HepG2 (cell line): ENCODE results near the gene GPD1. TPM values are rescaled to one million over a fixed set of nuclear protein-coding genes. Genes with fewer than 3 reads are reported as not detected.

Experiments
- AKAP8 ChIP-seq: sonication (generic); formaldehyde crosslinking; IDR thresholded peaks from 2 replicates; pipeline ENCODE4 v1.5.1; 2020; ENCODE audit warnings: mild to moderate bottlenecking, missing genetic modification reagents
- ATF3 ChIP-seq: sonication (generic); formaldehyde crosslinking; IDR thresholded peaks from 2 replicates; pipeline ENCODE4 v1.4.0; 2020; ENCODE audit warnings: missing genetic modification reagents
- BRF2 ChIP-seq: sonication (generic); formaldehyde crosslinking; IDR thresholded peaks from 2 replicates; pipeline ENCODE4 v1.8.1; 2022; ENCODE audit warnings: mild to moderate bottlenecking, missing genetic modification reagents
- CBFB ChIP-seq: sonication (generic); formaldehyde crosslinking; IDR thresholded peaks from 2 replicates; pipeline ENCODE4 v1.4.0; 2020; ENCODE audit warnings: missing genetic modification reagents
- CBX5 ChIP-seq: sonication (generic); formaldehyde crosslinking; IDR thresholded peaks from 2 replicates; pipeline ENCODE4 v1.4.0; 2020; ENCODE audit warnings: missing genetic modification reagents, borderline replicate concordance
- FOXK1 ChIP-seq: sonication (generic); formaldehyde crosslinking; IDR thresholded peaks from 2 replicates; pipeline ENCODE4 v1.4.0; 2020; ENCODE audit warnings: low read depth, missing genetic modification reagents, borderline replicate concordance
- HMGA1 ChIP-seq: sonication (generic); formaldehyde crosslinking; conservative IDR thresholded peaks from 2 replicates; pipeline ENCODE4 v1.4.0; 2020; ENCODE audit warnings: missing genetic modification reagents
- HNRNPUL1 ChIP-seq: fragments of 200-400 bp; formaldehyde crosslinking; IDR thresholded peaks from 2 replicates; pipeline ENCODE4 v1.6.1; 2017; ENCODE audit warnings: low read depth, mild to moderate bottlenecking, low read length, moderate library complexity
- ISX ChIP-seq: sonication (generic); formaldehyde crosslinking; conservative IDR thresholded peaks from 2 replicates; pipeline ENCODE4 v1.5.0; 2020; ENCODE audit warnings: missing genetic modification reagents
- NBN ChIP-seq: fragments of 450-650 bp; conservative IDR thresholded peaks from 2 replicates; pipeline ENCODE4 v1.6.1; 2017
- PRPF4 ChIP-seq: fragments of 200-400 bp; formaldehyde crosslinking; IDR thresholded peaks from 2 replicates; pipeline ENCODE4 v1.6.1; 2016; ENCODE audit warnings: low read length, low read depth; ENCODE audit not compliant: poor library complexity, severe bottlenecking
- SMAD9 ChIP-seq: sonication (generic); formaldehyde crosslinking; IDR thresholded peaks from 2 replicates; pipeline ENCODE4 v1.5.1; 2020; ENCODE audit warnings: mild to moderate bottlenecking, missing genetic modification reagents
- ZBTB42 ChIP-seq: sonication (generic); formaldehyde crosslinking; IDR thresholded peaks from 2 replicates; pipeline ENCODE4 v1.5.0; 2020; ENCODE audit warnings: mild to moderate bottlenecking, missing genetic modification reagents
- ZMYM4 ChIP-seq: sonication (generic); formaldehyde crosslinking; IDR thresholded peaks from 2 replicates; pipeline ENCODE4 v1.8.1; 2023; ENCODE audit warnings: mild to moderate bottlenecking, missing genetic modification reagents
- ZNF230 ChIP-seq: sonication (generic); formaldehyde crosslinking; IDR thresholded peaks from 2 replicates; pipeline ENCODE4 v1.4.0; 2020; ENCODE audit warnings: mild to moderate bottlenecking, missing genetic modification reagents
- ZNF703 ChIP-seq: sonication (generic); formaldehyde crosslinking; IDR thresholded peaks from 2 replicates; pipeline ENCODE4 v1.5.1; 2020; ENCODE audit warnings: missing genetic modification reagents, mild to moderate bottlenecking, moderate library complexity, borderline replicate concordance
- ZNF747 ChIP-seq: sonication (generic); formaldehyde crosslinking; IDR thresholded peaks from 2 replicates; pipeline ENCODE4 v1.8.1; 2023; ENCODE audit warnings: missing genetic modification reagents, mild to moderate bottlenecking, borderline replicate concordance
- ZNF879 ChIP-seq: sonication (generic); formaldehyde crosslinking; IDR thresholded peaks from 2 replicates; pipeline ENCODE4 v1.8.1; 2023; ENCODE audit warnings: missing genetic modification reagents
- polyA plus RNA-seq, 8 experiments: library from polyadenylated mRNA; depleted of rRNA in 3 of 8; stranded (reverse) in 7 of 8; unstranded in 1 of 8; fragments of >200 nt; fragmentation: Illumina TruSeq in 4 of 8; extraction: Trizol in 4 of 8; gene quantifications; 2 replicates each; pipeline versions ENCODE4 v1.2.1 to v1.2.3, GENCODE V29; 2011 to 2016; ENCODE audit warnings: low read depth in 4 of 8, missing spikeins in 1 of 8, mixed read lengths in 1 of 8; ENCODE audit not compliant: insufficient read depth in 1 of 8
- total RNA-seq, 5 experiments: library from RNA; depleted of rRNA; stranded (reverse); fragments of >200 nt; fragmentation: Illumina TruSeq; extraction: Trizol; gene quantifications; 2 replicates each; pipeline ENCODE4 v1.2.3, GENCODE V29; 2016; ENCODE audit warnings: low read depth in 1 of 5
- TF ChIP-seq, protein P1 (sequence below): sonication (generic); formaldehyde crosslinking; IDR thresholded peaks from 2 replicates; pipeline ENCODE4 v1.4.0; 2020; ENCODE audit warnings: missing genetic modification reagents

GPD1 gene
- total and polyA plus RNA-seq, 2 of the 13 experiments (the other 11 are each of a cell fraction or from before 2014, with no cell fraction given): 3.7 to 30.6 TPM

GRCh38 chr12:50057000-50057841 lies 46.6 kb upstream of the GPD1 start, which contains the start of gene ASIC1 (continued):
- TF ChIP-seq HMGA1 (CRISPR knock-in tag) (no peak), SMAD9 (CRISPR knock-in tag) (no peak), CBFB (CRISPR knock-in tag) (no peak), ZNF879 (no peak), ZNF703 (CRISPR knock-in tag) (no peak), CBX5 (CRISPR knock-in tag) (no peak), ATF3 (CRISPR knock-in tag) (no peak), ZNF230 (CRISPR knock-in tag) (no peak), ISX (CRISPR knock-in tag) (no peak), AKAP8 (0 out of 2 replicates have a peak, but pooled peaks have one; percentile 41), ZNF747 (CRISPR knock-in tag) (no peak), NBN (no peak), ZBTB42 (CRISPR knock-in tag) (no peak), ZMYM4 (CRISPR knock-in tag) (peak; percentile 10; the same call in 1 of the 2 replicates), HNRNPUL1 (no peak), FOXK1 (CRISPR knock-in tag) (no peak), BRF2 (CRISPR knock-in tag) (no peak), PRPF4 (no peak)
- TF ChIP-seq, protein P1, sequence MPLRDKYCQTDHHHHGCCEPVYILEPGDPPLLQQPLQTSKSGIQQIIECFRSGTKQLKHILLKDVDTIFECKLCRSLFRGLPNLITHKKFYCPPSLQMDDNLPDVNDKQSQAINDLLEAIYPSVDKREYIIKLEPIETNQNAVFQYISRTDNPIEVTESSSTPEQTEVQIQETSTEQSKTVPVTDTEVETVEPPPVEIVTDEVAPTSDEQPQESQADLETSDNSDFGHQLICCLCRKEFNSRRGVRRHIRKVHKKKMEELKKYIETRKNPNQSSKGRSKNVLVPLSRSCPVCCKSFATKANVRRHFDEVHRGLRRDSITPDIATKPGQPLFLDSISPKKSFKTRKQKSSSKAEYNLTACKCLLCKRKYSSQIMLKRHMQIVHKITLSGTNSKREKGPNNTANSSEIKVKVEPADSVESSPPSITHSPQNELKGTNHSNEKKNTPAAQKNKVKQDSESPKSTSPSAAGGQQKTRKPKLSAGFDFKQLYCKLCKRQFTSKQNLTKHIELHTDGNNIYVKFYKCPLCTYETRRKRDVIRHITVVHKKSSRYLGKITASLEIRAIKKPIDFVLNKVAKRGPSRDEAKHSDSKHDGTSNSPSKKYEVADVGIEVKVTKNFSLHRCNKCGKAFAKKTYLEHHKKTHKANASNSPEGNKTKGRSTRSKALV (CRISPR knock-in tag): peak; percentile 89
